Vagina (tissue), 2 donors: ENCODE data around the gene GRM7. TPM values are rescaled to one million over a fixed set of nuclear protein-coding genes. Genes with fewer than 3 reads are reported as not detected.

Source experiments
- DNase-seq, 2 donors: peaks; one replicate each; pipeline ENCODE4 v3.0.0-alpha.2; 2017; ENCODE audit errors: extremely low spot score in 2 of 2
- H3K27ac ChIP-seq: fragments of 200-600 bp; sonication (generic); one replicate; pipeline ENCODE4 v1.5.1; 2019
- H3K27me3 ChIP-seq: fragments of 200-600 bp; sonication (generic); one replicate; pipeline ENCODE4 v1.5.1; 2019
- H3K36me3 ChIP-seq, 2 donors: fragments of 200-600 bp; sonication (generic); one replicate each; pipeline ENCODE4 v1.5.1; 2017 to 2019
- H3K4me1 ChIP-seq: fragments of 200-600 bp; sonication (generic); one replicate; pipeline ENCODE4 v1.5.1; 2019
- H3K4me3 ChIP-seq, 2 donors: fragments of 200-600 bp; sonication (generic); 1 replicate in 1 of 2; 2 replicates in 1 of 2; pipeline ENCODE4 v1.5.1; 2016 to 2019
- H3K9me3 ChIP-seq: fragments of 200-600 bp; sonication (generic); one replicate; pipeline ENCODE4 v1.5.1; 2019
- CTCF ChIP-seq, 3 experiments: fragments of 450-650 bp in 2 of 3; fragments of 200-600 bp in 1 of 3; sonication (generic) in 1 of 3; IDR thresholded peaks; one replicate each; pipeline ENCODE4 v1.5.1; 2017 to 2019; ENCODE audit warnings: antibody characterized with exemption in 3 of 3, mild to moderate bottlenecking in 2 of 3, moderate library complexity in 2 of 3
- POLR2A ChIP-seq, 2 donors: fragments of 450-650 bp; IDR thresholded peaks; one replicate each; pipeline ENCODE4 v1.6.1; 2017; ENCODE audit warnings: antibody characterized with exemption in 2 of 2, mild to moderate bottlenecking in 2 of 2, moderate library complexity in 2 of 2
- POLR2AphosphoS5 ChIP-seq, 2 donors: sonication (generic); formaldehyde crosslinking; IDR thresholded peaks; one replicate each; pipeline ENCODE4 v1.9.0; 2017; ENCODE audit warnings: antibody characterized with exemption in 2 of 2, mild to moderate bottlenecking in 2 of 2, low read depth in 1 of 2; ENCODE audit not compliant: insufficient read depth in 1 of 2
- intact Hi-C: fragments of 100-400 bp; cut with DNase I; formaldehyde crosslinking; loops from one replicate; pipeline ENCODE4 v1.15.1; 2023
- total RNA-seq: library from RNA; depleted of rRNA; stranded (reverse); fragments of >200 nt; gene quantifications from one replicate; pipeline ENCODE4 v1.2.3, GENCODE V29; 2016

GRM7 gene
- total RNA-seq, 1 donor from 2014 or later, result 2.0 TPM

DNA sequence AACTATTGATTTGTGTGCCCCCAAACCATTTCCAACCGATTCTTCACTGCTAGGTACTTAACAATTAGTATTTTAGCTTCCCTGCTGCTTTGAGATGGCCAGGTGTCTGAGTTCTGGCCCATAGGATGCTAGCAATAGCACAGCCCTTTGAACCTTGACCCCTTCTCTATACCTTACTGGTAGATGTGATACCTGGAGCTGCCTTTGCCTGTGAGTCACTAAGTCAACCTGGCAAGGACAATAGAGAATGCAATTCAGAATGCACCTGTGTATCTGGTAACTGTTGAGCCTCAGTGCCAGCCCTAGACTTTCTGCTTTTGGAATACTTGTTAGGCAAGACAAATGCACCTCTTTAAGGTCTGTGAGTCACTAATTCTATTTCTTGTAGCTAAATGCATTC is 467.4 kb downstream of the GRM7 start:
- H3K4me3 ChIP-seq, result no peak overlapping the region
- H3K36me3 ChIP-seq, result no peaks in the 10 kb centered on the region
- intact Hi-C loops, result no loop called here
- H3K9me3 ChIP-seq, result no peaks in the 10 kb centered on the region
- no peaks in the 10 kb centered on the region for H3K27me3 ChIP-seq
- no peak for DNase-seq
- no peak for TF ChIP-seq POLR2A (IDR thresholded peaks at IDR 0.05)
- TF ChIP-seq POLR2AphosphoS5 (IDR thresholded peaks at IDR 0.05; ENCODE audit: insufficient read depth in 1 of 2, low read depth in 1 of 2), result no peak
- TF ChIP-seq CTCF (IDR thresholded peaks at IDR 0.05), result no peak
- H3K4me1 ChIP-seq, result no peaks in the 10 kb centered on the region
- no peak overlapping the region for H3K27ac ChIP-seq

- no peaks in the 10 kb centered on the region for H3K36me3 ChIP-seq
- no peak overlapping the region for H3K4me3 ChIP-seq
- DNase-seq, result no peak
- H3K27me3 ChIP-seq, result no peaks in the 10 kb centered on the region
- H3K4me1 ChIP-seq, result no peaks in the 10 kb centered on the region
- TF ChIP-seq POLR2AphosphoS5 (IDR thresholded peaks at IDR 0.05; ENCODE audit: insufficient read depth in 1 of 2, low read depth in 1 of 2) (no peak), CTCF (IDR thresholded peaks at IDR 0.05) (no peak), POLR2A (IDR thresholded peaks at IDR 0.05) (no peak)
- intact Hi-C loops, result no loop called here
- no peak overlapping the region for H3K27ac ChIP-seq
- H3K9me3 ChIP-seq, result no peaks in the 10 kb centered on the region
Observed at GRCh38 chr3:7332696-7333095, 471.8 kb downstream of the GRM7 start.

DNA sequence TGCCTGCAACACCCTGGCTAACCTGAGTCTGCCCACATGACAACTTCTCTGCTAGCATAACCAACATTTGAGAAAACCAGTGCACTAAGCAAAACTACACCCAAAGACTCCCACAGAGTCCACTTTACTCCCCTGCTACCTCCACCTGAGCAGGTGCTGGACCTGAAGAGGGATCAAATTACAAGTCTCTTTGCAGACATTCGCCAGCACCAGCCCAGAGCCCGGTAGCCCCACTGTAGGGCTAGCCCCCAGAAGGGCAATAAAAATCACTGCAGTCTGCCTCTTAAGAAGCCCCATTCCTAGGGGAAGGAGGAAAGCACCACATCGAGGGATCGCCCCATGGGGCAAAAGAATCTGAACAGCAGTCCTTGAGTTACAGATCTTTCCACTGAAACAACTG is 472.2 kb downstream of the GRM7 start:
- Histone ChIP-seq H3K27me3 (no peaks in the 10 kb centered on the region), H3K4me1 (no peaks in the 10 kb centered on the region), H3K36me3 (no peaks in the 10 kb centered on the region), H3K9me3 (no peaks in the 10 kb centered on the region), H3K4me3 (no peak overlapping the region), H3K27ac (no peak overlapping the region)
- intact Hi-C loops, result no loop called here
- DNase-seq, result no peak
- no peak for TF ChIP-seq CTCF (IDR thresholded peaks at IDR 0.05)

GRCh38 chr3:7340795-7341194 is 479.9 kb downstream of the GRM7 start:
- no peak overlapping the region for H3K4me3 ChIP-seq
- H3K4me1 ChIP-seq, result no peaks in the 10 kb centered on the region
- no peak for TF ChIP-seq POLR2AphosphoS5 (IDR thresholded peaks at IDR 0.05; ENCODE audit: insufficient read depth in 1 of 2, low read depth in 1 of 2)
- TF ChIP-seq POLR2A (IDR thresholded peaks at IDR 0.05), result no peak
- TF ChIP-seq CTCF (IDR thresholded peaks at IDR 0.05), result no peak
- H3K36me3 ChIP-seq, result no peaks in the 10 kb centered on the region
- H3K27ac ChIP-seq, result no peak overlapping the region
- no peaks in the 10 kb centered on the region for H3K27me3 ChIP-seq
- DNase-seq, result no peak
- H3K9me3 ChIP-seq, result no peaks in the 10 kb centered on the region
- intact Hi-C loops, result no loop called here

DNA sequence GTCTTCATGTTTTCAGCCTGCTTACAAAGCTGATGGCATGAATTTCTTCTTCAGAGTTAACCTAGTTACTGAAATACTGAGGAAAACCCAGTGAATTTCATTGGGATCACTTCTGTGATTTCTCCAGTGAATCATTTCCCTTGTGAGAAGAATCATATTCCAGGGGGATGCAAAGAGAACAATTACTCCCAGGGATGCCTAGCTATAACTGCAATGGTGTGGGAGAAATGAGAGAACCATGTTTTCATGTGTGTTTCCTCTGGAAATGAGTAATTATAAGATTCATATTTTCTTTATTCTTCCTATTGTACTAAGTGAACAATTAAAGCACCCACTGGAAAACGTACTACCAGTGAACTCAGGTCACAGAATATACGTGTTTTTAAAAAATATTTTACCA is 485.4 kb downstream of the GRM7 start:
- H3K4me1 ChIP-seq, result no peaks in the 10 kb centered on the region
- no peak for DNase-seq

More for the DNA sequence above, 485.4 kb downstream of the GRM7 start:
- Histone ChIP-seq H3K9me3 (no peaks in the 10 kb centered on the region), H3K36me3 (no peaks in the 10 kb centered on the region), H3K4me3 (no peak overlapping the region), H3K27me3 (no peaks in the 10 kb centered on the region), H3K27ac (no peak overlapping the region)
- TF ChIP-seq POLR2AphosphoS5 (IDR thresholded peaks at IDR 0.05; ENCODE audit: insufficient read depth in 1 of 2, low read depth in 1 of 2) (no peak), POLR2A (IDR thresholded peaks at IDR 0.05) (no peak), CTCF (IDR thresholded peaks at IDR 0.05) (no peak)
- intact Hi-C loops, result no loop called here
